ENCODE measurements around the gene MFAP1.

MFAP1 gene

GRCh38 chr15:43796566-43796965 is 27.9 kb downstream of the MFAP1 start:
- H3K9me2 ChIP-seq (replicated peaks; ENCODE audit: insufficient read depth, low read length): no peaks in the 10 kb centered on the region
- TF ChIP-seq EZH2phosphoT487 (conservative IDR thresholded peaks at IDR 0.05; ENCODE audit: low read length) (no peak), CTCF (IDR thresholded peaks at IDR 0.05; ENCODE audit: insufficient read depth, low read length, poor library complexity, severe bottlenecking) (no peak)
- no peaks in the 10 kb centered on the region for H3K9me3 ChIP-seq (ENCODE audit: insufficient read depth, low read length)
- no peak overlapping the region for H3K9ac ChIP-seq (ENCODE audit: low read length)
- H3K27ac ChIP-seq (ENCODE audit: low read depth, low read length): peak overlapping the region; percentile 59
- H3K36me3 ChIP-seq (ENCODE audit: low read length): peaks cover 11% of the 10 kb centered on the region
- no peak overlapping the region for H3K4me3 ChIP-seq (ENCODE audit: insufficient read depth, low read length, poor library complexity, severe bottlenecking)
- no peaks in the 10 kb centered on the region for H4K20me1 ChIP-seq (ENCODE audit: low read depth, low read length)
- H3K27me3 ChIP-seq (ENCODE audit: low read length): no peaks in the 10 kb centered on the region
- no peak overlapping the region for H2AFZ ChIP-seq (ENCODE audit: low read depth, low read length, severe bottlenecking)
- H3K4me2 ChIP-seq (ENCODE audit: low read depth, low read length, poor library complexity, severe bottlenecking): no peak overlapping the region
- peaks cover 68% of the 10 kb centered on the region for H3F3A ChIP-seq (ENCODE audit: insufficient read depth)
- H3K79me2 ChIP-seq (ENCODE audit: insufficient read depth, low read length): peaks cover 37% of the 10 kb centered on the region

GRCh38 chr15:43795997-43796396 is 28.5 kb downstream of the MFAP1 start:
- Histone ChIP-seq H3K9me3 (ENCODE audit: insufficient read depth, low read length) (no peaks in the 10 kb centered on the region), H3K79me2 (ENCODE audit: insufficient read depth, low read length) (peaks cover 31% of the 10 kb centered on the region), H3K27ac (ENCODE audit: low read depth, low read length) (peak overlapping the region; percentile 59), H2AFZ (ENCODE audit: low read depth, low read length, severe bottlenecking) (no peak overlapping the region), H3K4me2 (ENCODE audit: low read depth, low read length, poor library complexity, severe bottlenecking) (no peak overlapping the region), H3K9ac (ENCODE audit: low read length) (no peak overlapping the region), H3K36me3 (ENCODE audit: low read length) (peaks cover 11% of the 10 kb centered on the region), H3F3A (ENCODE audit: insufficient read depth) (peaks cover 67% of the 10 kb centered on the region), H3K9me2 (replicated peaks; ENCODE audit: insufficient read depth, low read length) (no peaks in the 10 kb centered on the region), H3K27me3 (ENCODE audit: low read length) (no peaks in the 10 kb centered on the region), H4K20me1 (ENCODE audit: low read depth, low read length) (no peaks in the 10 kb centered on the region), H3K4me3 (ENCODE audit: insufficient read depth, low read length, poor library complexity, severe bottlenecking) (no peak overlapping the region)
- TF ChIP-seq EZH2phosphoT487 (conservative IDR thresholded peaks at IDR 0.05; ENCODE audit: low read length) (no peak), CTCF (IDR thresholded peaks at IDR 0.05; ENCODE audit: insufficient read depth, low read length, poor library complexity, severe bottlenecking) (no peak)

- Histone ChIP-seq H3F3A (ENCODE audit: insufficient read depth) (peaks cover 68% of the 10 kb centered on the region), H3K27ac (ENCODE audit: low read depth, low read length) (peak overlapping the region; percentile 59), H4K20me1 (ENCODE audit: low read depth, low read length) (no peaks in the 10 kb centered on the region), H3K36me3 (ENCODE audit: low read length) (peaks cover 11% of the 10 kb centered on the region), H3K9ac (ENCODE audit: low read length) (no peak overlapping the region), H3K9me2 (replicated peaks; ENCODE audit: insufficient read depth, low read length) (no peaks in the 10 kb centered on the region), H3K4me2 (ENCODE audit: low read depth, low read length, poor library complexity, severe bottlenecking) (no peak overlapping the region), H2AFZ (ENCODE audit: low read depth, low read length, severe bottlenecking) (no peak overlapping the region), H3K27me3 (ENCODE audit: low read length) (no peaks in the 10 kb centered on the region), H3K79me2 (ENCODE audit: insufficient read depth, low read length) (peaks cover 26% of the 10 kb centered on the region), H3K4me3 (ENCODE audit: insufficient read depth, low read length, poor library complexity, severe bottlenecking) (no peak overlapping the region), H3K9me3 (ENCODE audit: insufficient read depth, low read length) (no peaks in the 10 kb centered on the region)
- TF ChIP-seq CTCF (IDR thresholded peaks at IDR 0.05; ENCODE audit: insufficient read depth, low read length, poor library complexity, severe bottlenecking) (no peak), EZH2phosphoT487 (conservative IDR thresholded peaks at IDR 0.05; ENCODE audit: low read length) (no peak)
These were observed 29.3 kb downstream of the MFAP1 start for GRCh38 chr15:43795197-43795596.

Measured in SU-DHL-6 (cell line).